Stimulated activated CD8-positive, alpha-beta memory T cell treated with anti-CD3 and anti-CD28 coated beads, Interleukin-12 subunit alpha, Interleukin-12 subunit beta, amount 100 ng/mL, for 4 hours (primary cell): Measurements from ENCODE around the gene TACC2.
"Not testable (repeated sequence)": the region's sequence is repeated elsewhere in the genome, so short reads cannot be mapped to it uniquely, and the experiment has no call there.

Experiments
- DNase-seq: peaks from one replicate; pipeline ENCODE4 v3.0.0-alpha.2; 2020; ENCODE audit warnings: low read depth

Gene TACC2

DNA sequence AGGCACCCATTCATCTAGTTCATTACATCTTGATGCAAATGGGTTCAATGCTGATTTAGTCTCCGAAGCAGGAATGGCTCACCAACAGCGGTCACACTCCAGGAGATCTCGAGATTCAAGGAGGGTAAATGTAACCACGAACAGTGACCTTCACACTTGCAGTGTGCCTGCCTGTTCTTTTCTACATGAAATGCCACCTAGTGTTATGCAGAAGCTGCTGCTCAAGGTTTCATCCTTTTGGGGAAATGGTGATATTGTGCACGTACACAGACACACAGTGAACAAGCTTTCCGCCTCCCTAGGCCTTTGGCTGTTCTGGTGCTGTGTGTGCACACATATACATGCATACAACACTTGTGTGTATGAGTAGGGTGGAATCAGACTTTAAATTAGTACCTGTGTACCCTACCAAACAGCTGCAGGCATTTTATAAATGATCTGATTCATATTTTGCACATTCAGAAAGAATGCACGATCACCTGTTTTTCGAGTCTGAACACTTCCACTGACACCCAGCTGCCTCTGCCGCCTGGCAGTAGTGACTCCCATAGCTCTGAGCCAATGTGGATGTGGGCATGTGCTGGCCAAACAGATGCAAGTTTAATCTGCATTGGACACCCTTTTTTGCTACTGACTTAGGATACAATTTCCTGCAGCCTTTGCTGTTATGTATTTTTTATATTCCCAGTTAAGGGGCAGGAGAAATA is 100.5 kb downstream of the TACC2 start:
- DNase-seq: no peak

DNA sequence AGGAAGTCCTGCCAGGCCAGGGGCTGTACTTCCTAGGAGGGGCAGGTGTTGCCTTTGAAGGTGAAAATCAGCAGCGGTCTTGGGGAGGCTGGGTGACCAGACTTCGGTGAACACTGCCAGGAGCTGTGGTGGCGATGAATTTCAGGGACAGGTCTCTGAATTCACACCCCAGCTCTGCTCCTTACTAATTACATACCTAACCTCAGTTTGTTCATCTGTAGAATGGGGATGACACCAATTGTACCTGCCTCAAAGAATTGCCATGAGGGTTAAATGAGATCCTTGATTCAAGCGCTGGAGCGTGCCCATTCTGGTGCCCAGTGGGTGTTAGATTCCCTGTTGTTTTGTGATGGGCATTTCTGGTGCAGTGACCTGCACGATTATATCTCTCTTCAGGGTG is 102.8 kb downstream of the TACC2 start:
- DNase-seq: no peak

DNA sequence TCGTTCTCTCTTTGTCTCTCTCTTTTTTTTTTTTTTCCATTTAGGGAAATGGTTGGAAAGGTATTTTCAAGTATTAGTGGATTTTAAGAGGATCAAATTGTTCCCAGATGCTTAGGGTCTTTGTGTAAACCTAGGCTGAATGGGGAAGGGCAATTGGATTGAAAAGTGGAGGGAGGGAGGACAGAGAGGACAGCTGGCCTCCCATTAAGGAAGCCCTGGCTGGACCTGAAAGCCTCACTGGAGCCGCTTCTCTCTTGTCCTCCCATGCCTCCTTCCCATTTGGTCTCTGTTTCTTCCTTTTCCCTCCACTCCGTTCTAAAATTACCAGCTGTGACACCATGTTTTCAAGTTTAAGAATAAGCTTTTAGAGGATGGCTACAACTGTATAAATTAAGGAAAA is 104.1 kb downstream of the TACC2 start:
- no peak for DNase-seq

DNA sequence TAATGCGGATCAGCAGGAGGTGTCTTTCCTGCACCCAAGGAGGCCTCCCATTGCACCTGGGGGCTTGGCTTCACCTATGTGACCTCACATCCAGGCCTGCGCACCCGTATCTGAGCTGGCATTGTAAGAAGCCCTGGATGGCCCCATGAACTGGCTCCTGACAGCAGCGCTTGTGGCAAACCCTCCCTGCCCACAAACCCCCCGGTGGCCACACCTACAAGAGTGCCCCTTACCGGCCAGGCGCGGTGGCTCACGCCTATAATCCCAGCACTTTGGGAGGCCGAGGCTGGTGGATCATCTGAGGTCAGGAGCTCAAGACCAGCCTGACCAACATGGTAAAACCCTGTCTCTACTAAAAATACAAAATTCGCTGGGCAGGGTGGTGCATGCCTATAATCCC is 107.2 kb downstream of the TACC2 start:
- DNase-seq: not testable (repeated sequence)

DNA sequence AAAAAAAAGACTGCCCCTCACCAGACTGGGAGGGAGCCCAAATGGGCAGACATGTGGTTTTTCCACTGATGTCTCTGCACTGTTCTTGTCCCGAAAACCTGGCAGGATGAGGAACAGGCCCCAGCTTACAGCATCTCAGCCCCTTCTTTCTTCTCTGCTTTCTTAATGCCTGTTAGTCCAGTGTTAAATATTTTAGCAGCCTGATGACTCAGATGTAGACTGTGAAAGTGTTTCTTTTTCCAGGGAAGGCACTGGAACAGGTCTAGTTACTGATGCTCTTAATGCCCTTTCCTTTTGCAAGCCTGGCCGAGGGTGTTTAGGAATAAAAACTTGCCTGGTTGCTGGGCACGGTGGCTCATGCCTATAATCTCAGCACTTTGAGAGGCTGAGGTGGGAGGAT is 107.7 kb downstream of the TACC2 start:
- no peak for DNase-seq

DNA sequence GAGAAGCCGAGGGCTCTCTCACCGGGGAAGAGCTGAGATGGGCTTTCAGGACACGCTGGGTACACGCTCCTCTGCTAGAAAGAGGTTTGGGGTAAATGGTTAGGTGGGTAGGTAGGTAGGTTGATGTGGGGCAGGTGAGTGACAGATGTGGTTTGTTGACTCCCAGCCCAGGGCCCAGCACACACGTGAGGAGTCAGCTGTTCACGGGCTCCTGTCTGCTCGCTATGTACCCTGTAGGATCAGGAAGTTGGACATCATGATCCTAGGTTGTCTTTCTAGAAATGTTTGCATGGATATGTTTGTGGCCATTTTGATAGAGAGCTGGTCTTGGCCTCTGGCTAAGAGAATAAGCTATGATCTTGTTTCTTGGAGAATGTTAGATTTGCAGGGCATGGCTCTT is 109.0 kb downstream of the TACC2 start:
- DNase-seq: no peak

DNA sequence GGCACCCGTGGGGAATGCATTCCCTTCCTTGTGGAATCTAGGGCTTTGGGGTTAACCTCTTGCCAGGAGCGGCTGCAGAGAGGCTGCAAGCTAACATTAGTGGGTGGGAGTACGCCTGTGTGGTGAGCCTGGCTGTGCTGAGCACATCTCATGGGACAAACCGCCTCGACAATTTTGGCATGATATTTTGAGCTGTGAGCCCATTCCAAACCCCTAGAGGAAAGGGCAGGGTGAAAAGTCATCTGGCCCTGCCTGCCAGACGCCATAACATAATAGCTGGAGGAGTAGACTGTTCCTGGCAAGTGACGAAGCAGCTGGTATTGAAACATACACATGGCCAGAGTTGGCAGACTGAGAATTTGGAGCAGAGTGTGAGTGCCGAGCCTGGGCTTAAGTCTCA is 110.0 kb downstream of the TACC2 start:
- DNase-seq: no peak

DNA sequence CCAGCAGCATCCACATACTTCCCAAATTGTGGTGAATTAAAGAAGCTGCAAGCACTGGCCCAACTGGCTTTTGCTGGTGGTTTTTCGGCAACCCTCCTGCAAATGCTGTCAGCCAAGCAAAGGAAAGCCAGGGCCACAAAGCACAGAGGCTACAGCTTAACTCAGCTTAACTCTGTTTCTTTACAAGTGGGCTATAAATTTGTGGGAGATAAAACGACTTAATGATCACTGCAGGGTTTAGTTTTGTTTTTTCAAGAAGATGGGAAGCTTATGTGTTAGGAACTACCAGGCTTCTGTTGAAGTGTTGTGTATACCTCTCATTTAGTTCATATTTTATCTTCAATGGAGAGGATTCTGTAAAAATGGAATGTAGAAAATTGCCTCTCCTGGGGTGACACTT is 110.6 kb downstream of the TACC2 start:
- no peak for DNase-seq

DNA sequence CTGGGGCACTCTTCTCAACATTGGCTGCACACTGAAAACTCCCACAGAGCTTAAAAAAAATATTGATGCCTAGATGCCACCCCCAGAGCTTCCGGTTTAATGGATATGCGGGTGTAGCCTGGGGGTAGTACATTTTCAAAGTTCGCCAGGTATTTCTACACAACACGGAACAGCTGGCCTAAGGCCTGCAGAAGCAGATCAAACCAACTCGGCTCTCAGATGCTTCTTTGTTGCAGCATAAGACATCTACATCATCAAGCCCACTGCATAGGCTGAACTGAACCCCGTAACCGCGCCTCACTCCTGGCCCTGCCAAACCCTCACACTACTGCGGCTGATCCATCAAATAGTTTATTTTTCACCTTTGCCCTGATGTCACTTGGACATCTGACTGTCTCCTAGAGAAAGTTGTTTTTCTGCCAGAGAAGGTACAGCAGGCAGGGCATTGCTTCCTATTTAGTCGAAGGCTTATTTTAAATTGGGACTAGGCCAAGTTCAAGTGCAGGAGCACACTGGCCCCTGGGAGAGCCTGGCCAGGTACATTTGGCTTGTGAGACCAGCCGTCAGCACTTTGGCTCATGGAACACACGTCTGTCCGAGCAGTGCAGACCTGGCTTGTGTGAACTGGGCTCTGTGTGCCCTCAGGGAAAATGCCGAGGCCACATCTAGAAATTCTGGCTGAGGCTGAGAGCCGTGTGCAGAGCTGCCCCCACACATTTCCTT is 113.3 kb downstream of the TACC2 start:
- no peak for DNase-seq

DNA sequence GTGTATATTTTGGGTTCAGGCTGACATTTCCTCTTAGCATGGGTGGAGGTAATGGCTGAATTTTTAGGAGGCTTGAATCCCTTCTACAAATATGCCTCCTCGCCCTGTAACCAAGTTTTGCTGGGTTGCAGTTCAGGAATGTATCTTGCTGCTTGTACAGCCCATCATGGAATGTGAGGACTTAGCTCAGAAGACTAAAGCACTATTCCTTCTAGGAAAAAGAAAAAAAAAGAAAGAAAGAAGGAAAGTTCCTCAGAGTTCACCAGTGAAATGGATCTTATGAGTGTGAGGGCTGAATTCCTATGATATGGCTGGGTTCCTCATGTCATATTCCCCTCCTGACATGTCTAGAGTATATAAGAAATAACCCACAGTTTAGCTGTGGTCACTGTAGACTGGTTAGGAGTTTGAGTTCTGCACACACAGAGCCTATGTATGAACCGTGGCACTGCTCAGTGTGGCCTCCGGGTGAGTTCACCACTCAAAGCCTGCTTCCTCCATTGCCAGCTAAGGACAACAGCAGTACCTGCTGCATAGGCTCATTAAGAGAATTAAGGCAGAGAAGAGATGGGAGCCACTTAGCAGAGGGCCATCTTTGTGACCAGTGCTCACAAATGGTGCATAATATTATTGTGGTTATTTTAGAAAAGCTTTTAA is 114.0 kb downstream of the TACC2 start:
- no peak for DNase-seq

DNA sequence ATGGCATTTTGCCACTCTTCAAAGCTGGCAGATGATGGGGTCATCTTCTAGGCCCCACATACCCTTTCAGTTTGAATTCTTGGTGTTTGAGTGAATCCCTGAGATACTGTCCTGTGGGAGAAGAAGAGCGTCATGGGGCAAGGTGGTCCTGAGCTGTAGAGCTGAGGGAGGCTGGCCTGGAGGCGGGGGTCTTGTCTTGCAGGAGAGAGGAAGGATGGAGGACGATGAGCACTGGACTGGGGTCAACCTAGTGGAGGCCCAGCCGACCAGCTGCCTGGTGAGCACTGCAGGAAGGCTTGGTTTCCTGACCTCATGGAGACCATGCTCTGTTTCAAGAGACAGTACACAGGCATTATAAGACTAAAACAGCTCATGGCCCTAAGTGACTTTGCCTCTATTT is 114.6 kb downstream of the TACC2 start:
- DNase-seq: no peak

DNA sequence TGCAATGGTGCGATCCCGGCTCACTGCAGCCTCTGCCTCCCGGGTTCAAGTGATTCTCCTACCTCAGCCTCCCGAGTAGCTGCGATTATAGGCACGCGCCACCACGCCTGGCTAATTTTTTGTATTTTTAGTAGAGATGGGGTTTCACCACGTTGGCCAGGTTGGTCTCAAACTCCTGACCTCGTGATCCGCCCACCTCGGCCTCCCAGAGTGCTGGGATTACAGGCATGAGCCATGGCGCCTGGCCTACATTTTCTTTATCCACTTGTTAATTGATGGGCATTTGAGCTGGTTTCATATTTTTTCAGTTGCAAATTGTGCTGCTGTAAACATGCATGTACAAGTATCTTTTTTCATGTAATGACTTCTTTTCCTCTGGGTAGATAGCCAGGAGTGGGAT is 119.8 kb downstream of the TACC2 start:
- DNase-seq: not testable (repeated sequence)

DNA sequence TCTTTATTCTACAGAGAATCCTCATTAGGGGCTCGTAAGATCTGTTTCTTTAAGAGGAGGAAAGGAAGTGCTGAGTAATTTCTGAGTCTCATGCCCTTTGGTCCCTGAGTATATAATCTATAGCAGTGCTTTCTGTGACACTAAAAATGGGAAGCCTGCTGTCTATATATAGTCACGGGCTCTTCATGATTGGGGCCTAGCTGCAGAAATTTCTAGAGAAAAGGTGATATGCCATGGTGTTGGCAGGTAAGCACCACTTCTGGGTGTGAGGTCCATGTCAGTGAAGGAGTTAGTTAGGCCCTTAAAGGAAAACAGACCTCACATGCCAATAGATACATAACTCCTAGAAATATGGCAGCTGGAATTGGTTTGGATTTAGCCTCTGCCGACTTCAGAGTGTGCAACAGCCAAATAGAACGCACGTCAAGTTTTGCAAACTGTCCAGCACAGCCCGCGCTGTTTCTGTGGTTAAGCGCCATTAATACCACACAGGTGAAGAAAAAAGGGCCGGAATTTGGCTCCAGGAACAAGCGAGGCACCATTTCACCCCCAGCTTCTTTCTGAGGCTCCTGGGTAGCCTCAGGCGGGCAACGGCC is 123.2 kb downstream of the TACC2 start:
- no peak for DNase-seq

DNA sequence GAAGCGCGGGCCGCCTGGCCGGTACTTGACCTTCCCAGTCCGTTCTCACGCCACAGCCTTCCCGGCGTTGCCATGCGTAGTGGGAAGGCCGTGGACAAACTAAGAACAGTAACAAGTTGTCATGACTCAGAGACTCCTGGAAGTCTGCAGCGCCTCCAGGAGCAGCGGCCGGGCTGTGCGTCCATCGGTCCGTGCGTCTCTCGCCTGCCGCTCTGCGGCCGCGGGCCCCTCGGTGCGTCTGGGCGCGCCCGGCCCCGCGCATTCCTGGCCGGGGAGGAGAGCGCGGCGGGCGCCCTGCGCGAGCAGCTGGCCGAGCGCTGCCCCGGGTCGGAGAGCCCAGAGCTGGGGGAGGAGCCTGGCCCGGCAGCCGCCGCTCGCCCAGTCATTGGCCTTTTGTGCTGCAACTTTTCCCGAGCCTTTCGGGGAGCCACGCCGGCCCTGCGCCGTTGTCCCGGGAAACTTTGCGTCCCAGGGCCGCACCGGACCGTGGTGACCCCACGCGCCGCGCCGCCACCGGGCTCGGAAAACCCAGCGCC is 123.7 kb downstream of the TACC2 start:
- DNase-seq: no peak

DNA sequence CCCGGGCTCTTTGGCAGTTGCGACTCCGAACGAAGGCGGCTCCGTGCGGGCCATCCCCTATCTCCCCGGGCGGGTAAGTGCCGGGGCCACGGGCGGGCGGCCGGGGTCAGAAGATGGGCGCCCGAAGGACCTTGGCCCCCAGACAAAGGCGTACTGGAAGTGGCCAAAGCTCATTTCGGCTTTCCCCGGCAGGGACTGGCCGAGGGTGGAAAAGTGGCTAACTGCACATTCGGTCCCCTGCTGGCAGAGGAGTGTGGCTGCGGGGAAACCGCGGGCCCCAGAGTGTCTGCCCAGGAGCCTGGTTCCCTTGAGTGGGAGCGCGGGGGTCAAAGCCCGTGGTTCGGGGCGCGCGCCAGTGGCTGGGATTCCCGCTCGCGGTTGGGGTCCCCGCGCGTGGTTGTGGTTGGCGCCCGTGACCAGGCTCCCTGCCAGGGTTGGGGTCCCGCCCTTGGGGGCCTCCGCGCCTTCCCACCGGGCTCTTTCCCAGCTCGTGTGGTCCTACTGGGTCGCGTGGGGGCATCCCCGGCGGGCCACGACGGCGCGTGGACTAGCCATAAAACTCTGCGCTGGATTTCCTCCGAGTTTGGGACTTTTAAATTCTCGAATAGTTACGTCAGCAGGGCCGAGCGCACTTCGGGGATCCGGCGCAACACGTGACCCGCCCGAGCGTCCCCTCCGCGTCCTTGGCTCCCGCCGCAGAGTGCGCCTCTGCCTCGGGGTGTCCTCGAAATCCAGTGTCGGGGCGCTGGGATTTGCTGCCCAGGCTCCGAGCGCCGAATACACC is 124.4 kb downstream of the TACC2 start:
- DNase-seq: no peak

DNA sequence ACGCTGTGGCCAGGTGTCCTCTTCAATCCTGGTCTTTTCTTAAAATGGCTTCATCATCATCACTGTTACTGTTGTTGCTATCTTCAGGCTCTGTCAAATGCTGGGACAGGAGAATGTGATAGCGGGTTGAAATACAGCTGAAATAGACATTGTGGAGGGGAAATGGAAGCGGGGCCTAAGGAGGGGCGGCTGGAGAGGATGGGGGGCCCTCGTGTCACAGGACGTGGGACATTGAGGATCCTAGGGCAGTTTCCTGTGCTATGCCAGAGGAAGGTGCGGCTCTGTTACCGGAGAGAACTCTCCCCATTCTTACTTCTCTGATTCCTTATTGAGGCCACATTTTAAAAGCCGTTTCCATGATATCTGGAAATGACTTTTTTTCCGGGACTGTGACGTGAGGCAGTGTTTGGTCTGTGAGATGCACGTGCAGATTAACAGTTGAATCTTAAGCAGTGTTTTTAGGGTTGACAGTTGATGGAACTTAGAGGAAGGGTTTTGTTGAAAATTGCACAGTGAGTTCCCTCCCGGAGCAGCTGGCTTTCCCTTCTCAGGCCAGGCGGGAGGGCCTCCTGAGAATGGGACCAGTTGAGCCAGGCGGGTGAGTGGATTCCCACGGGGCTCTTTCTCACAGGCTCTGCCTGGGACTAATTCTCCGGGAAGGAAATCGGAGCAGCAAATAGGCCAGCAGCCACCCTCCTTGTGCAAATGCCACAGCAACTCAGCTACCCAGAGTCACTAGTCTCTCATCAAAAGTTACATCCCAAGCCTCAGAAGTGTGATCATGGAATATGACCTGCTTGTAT is 125.2 kb downstream of the TACC2 start:
- no peak for DNase-seq

DNA sequence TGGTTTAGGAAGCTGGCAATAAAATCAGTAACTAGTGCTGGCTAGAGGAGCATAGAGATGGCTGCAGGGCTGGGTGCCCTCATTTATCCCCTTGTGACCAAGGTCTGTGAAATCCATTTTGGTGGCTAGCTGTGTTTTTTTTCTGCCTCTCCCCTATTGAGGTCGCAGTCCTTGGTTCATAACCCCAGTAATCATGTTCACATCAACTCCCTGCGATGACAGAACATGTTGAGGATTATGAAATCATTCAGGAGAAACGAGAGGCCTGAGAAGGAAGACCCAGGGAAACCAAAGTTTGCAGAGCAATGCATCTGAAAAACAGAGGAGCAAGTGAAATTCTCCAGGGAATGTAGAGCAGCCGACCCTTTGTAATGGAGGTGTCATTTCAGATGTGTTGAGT is 126.9 kb downstream of the TACC2 start:
- no peak for DNase-seq

DNA sequence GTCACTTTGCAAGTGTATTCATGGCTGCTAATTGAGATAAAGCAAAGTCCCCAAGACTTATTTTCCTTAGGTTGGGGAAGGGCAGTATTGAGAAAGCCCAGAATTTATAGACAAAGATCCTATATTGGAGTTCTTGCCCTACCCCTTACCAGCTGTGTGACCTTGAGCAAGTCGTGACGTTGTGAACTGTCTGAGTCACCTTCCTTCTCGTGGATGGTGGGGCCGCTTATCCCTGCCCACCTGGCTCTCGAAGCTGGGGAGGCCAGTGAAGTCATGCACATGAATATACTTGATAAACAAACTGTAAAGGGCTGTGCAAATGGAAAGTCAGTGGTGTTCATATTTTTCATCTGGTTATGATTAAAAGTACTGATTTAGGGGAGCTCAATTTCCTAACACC is 127.4 kb downstream of the TACC2 start:
- DNase-seq: no peak

DNA sequence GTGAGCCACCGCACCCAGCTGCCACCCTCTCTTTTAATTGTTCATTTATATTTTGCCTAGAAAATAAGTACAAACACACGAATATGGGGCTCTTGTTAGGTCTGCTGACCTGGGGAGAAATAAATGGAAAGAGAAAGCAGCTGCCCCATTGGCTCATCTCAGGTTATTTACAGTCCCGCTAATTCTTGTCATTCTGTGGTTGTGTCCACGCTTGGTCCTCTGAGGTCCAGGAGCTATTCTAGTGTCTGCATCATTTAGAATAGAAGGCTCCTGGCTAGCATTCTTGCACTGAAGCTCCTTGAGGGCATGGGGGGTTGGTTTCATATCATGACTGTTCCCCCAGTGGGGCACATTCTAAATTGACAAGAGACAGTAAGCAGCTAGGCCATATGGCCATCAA is 128.5 kb downstream of the TACC2 start:
- no peak for DNase-seq

DNA sequence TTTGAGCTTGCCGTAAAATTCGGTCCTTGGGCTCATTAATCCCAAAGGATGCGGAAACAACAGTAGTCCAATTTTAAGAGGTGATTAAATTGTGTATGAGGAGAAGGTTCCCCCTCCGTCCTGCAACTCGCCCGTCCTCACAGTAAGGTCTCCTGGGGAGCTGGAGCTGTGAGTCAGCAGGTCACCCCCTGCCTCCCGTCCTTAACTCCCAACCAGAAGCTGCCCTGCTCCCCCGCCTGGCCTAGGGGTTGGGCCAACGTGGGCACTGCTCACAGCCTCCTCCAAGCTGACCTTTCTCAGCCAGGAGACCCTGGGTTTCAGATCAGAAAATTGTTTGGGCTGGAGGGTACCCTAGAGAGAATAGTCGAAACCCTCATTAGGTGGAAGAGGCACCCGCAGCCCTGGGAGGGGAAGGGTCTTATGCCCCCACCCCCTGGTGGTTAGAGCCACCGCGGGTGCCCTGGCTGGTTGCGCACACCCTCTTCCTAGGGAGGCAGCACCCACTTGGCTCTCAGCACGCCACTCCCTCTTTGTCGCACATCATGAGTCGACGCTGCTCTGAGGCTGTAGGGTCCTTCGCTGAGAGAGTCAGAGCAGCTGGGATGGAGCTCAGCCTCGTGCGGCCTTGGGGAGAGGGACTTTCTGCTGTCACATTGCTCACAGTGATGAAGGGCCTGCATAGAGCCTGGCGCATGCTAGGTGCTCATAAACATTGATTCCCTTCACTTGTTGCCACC is 131.2 kb downstream of the TACC2 start:
- DNase-seq: no peak
